Mesothelial cell of epicardium (in vitro differentiated cells): Measurements from ENCODE around the gene ABR. TPM values are rescaled to one million over a fixed set of nuclear protein-coding genes. Genes with fewer than 3 reads are reported as not detected.

ENCODE experiments used
- DNase-seq, 2 experiments: peaks; one replicate each; pipeline ENCODE4 v3.0.0; 2021; ENCODE audit warnings: low spot score in 2 of 2; ENCODE audit not compliant: unreplicated experiment in 2 of 2
- H3K27ac Mint-ChIP-seq: 2 replicates; pipeline ENCODE4 v1.8.0; 2021; ENCODE audit warnings: mixed read lengths
- H3K27me3 Mint-ChIP-seq: 2 replicates; pipeline ENCODE4 v1.8.0; 2021; ENCODE audit warnings: low read depth, mixed read lengths
- H3K36me3 Mint-ChIP-seq: 2 replicates; pipeline ENCODE4 v1.8.0; 2021; ENCODE audit warnings: mixed read lengths
- H3K4me1 Mint-ChIP-seq: 2 replicates; pipeline ENCODE4 v1.8.0; 2021; ENCODE audit warnings: mixed read lengths
- H3K4me3 Mint-ChIP-seq: 2 replicates; pipeline ENCODE4 v1.8.0; 2021; ENCODE audit warnings: mild to moderate bottlenecking, moderate library complexity, mixed read lengths
- H3K9me3 Mint-ChIP-seq: 2 replicates; pipeline ENCODE4 v1.8.0; 2021; ENCODE audit warnings: mixed read lengths
- total RNA-seq: library from RNA; stranded (reverse); gene quantifications from 3 replicates; pipeline ENCODE4 v1.2.1, GENCODE V29; 2021
- TF ChIP-seq, protein P1 (sequence below): fragments of 200-600 bp; sonication (generic); IDR thresholded peaks from one replicate; pipeline ENCODE4 v1.5.0; 2021; ENCODE audit warnings: antibody characterized with exemption; ENCODE audit not compliant: unreplicated experiment

ABR gene
- total RNA-seq, 1 donor from 2014 or later, result 70.1 TPM

GRCh38 chr17:1162116-1162855, 17.5 kb downstream of the ABR start:
- H3K4me3 Mint-ChIP-seq, result no peak overlapping the region
- H3K9me3 Mint-ChIP-seq, result no peaks in the 10 kb centered on the region
- no peak overlapping the region for H3K27ac Mint-ChIP-seq
- peaks cover 9% of the 10 kb centered on the region for H3K36me3 Mint-ChIP-seq
- peaks cover 3% of the 10 kb centered on the region for H3K4me1 Mint-ChIP-seq
- no peak for DNase-seq
- H3K27me3 Mint-ChIP-seq, result peaks cover 17% of the 10 kb centered on the region
- TF ChIP-seq, protein P1, sequence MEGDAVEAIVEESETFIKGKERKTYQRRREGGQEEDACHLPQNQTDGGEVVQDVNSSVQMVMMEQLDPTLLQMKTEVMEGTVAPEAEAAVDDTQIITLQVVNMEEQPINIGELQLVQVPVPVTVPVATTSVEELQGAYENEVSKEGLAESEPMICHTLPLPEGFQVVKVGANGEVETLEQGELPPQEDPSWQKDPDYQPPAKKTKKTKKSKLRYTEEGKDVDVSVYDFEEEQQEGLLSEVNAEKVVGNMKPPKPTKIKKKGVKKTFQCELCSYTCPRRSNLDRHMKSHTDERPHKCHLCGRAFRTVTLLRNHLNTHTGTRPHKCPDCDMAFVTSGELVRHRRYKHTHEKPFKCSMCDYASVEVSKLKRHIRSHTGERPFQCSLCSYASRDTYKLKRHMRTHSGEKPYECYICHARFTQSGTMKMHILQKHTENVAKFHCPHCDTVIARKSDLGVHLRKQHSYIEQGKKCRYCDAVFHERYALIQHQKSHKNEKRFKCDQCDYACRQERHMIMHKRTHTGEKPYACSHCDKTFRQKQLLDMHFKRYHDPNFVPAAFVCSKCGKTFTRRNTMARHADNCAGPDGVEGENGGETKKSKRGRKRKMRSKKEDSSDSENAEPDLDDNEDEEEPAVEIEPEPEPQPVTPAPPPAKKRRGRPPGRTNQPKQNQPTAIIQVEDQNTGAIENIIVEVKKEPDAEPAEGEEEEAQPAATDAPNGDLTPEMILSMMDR, result no peak

- Mint-ChIP-seq H3K27me3 (peaks cover 17% of the 10 kb centered on the region), H3K4me1 (peaks cover 3% of the 10 kb centered on the region), H3K4me3 (no peak overlapping the region), H3K27ac (no peak overlapping the region), H3K9me3 (no peaks in the 10 kb centered on the region), H3K36me3 (peaks cover 12% of the 10 kb centered on the region)
- TF ChIP-seq, protein P1, result no peak
- no peak for DNase-seq
Observed at GRCh38 chr17:1160591-1161390, 19.0 kb downstream of the ABR start.

DNA sequence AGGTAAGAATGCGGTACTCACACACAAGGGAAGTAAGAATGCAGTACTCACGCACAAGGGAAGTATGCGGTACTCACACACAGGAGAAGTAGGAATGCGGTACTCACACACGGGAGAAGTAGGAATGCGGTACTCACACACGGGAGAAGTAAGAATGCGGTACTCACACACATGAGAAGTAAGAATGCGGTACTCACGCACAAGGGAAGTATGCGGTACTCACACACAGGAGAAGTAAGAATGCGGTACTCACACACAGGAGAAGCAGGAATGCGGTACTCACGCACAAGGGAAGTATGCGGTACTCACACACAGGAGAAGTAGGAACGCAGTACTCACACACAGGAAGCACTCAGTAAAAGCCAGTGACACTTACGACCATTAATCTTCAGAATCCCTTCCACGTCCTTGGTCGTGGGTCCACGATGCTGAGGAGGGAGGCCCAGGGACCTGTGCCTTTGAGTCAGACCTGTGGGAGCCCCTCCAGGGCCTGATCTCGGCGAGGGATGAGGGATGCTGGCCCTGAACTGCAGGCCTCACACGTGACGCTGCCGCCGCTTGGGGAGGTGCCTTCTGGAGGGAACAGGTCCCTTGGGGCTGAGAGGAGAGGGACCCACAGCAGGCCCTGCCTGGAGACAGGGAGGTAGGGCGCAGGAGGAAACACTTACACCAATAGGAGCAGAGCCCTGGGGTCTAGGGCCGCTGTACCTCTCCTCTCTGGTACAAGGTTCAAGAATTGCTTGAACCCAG, 20.2 kb downstream of the ABR start:
- no peak overlapping the region for H3K4me3 Mint-ChIP-seq
- H3K4me1 Mint-ChIP-seq, result peaks cover 3% of the 10 kb centered on the region
- H3K27me3 Mint-ChIP-seq, result peaks cover 17% of the 10 kb centered on the region
- H3K27ac Mint-ChIP-seq, result no peak overlapping the region
- TF ChIP-seq, protein P1, result no peak
- DNase-seq, result no peak
- H3K36me3 Mint-ChIP-seq, result peaks cover 12% of the 10 kb centered on the region
- H3K9me3 Mint-ChIP-seq, result no peaks in the 10 kb centered on the region

DNA sequence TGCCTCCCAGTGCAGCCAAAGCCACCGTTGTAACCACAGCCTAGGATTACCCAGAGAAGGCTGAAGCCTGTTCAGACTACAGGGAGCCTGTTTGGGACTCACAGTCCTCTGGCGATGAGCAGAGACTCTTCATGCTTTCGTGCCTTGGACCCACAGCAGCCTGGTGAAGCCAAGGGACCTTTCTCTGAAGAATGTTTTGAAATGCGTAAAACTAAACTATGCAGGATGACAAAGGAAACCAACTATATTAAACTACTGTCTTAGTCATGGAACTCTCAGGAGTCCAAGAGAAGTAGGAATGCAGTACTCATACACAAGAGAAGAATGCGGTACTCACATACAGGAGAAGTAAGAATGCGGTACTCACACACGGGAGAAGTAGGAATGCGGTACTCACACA, 20.9 kb downstream of the ABR start:
- H3K9me3 Mint-ChIP-seq, result no peaks in the 10 kb centered on the region
- H3K4me1 Mint-ChIP-seq, result peaks cover 3% of the 10 kb centered on the region
- no peak overlapping the region for H3K4me3 Mint-ChIP-seq
- H3K27me3 Mint-ChIP-seq, result peaks cover 17% of the 10 kb centered on the region
- peaks cover 12% of the 10 kb centered on the region for H3K36me3 Mint-ChIP-seq
- TF ChIP-seq, protein P1, result no peak
- DNase-seq, result no peak
- H3K27ac Mint-ChIP-seq, result no peak overlapping the region

DNA sequence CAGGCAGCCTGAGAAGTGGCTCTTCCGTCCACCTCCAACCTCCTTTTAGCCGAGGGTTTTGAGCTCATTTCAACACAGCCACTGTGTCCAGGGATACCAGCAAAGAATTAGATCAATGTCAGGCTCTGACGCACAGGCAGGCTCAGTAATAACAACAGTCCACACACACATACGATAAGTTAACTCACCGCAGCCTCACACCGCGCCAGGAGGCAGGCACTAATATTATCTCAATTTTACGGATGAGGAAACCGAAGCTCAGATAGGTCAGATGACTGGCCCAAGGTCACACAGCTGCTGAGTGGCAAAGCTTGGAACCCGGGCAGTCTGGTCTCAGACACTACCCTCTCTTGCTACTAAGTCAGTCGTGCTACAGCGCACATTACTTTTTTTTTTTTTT, 22.9 kb downstream of the ABR start:
- peaks cover 12% of the 10 kb centered on the region for H3K27me3 Mint-ChIP-seq

More for the DNA sequence above, 22.9 kb downstream of the ABR start:
- peaks cover 12% of the 10 kb centered on the region for H3K36me3 Mint-ChIP-seq
- no peak overlapping the region for H3K27ac Mint-ChIP-seq
- no peak overlapping the region for H3K4me3 Mint-ChIP-seq
- no peak for DNase-seq
- TF ChIP-seq, protein P1, result no peak
- peaks cover 3% of the 10 kb centered on the region for H3K4me1 Mint-ChIP-seq
- H3K9me3 Mint-ChIP-seq, result no peaks in the 10 kb centered on the region
